OCI-LY1 (cell line): Measurements from ENCODE around the gene MACF1.

Experiments
- H2AFZ ChIP-seq: fragments of 200-600 bp; sonication (generic), shearing (Covaris generic); 2 replicates; pipeline ENCODE4 v1.6.0; 2014; ENCODE audit warnings: antibody characterized with exemption, mild to moderate bottlenecking, low read length
- H3F3A ChIP-seq: fragments of 200-600 bp; sonication (generic), shearing (Covaris generic); 2 replicates; pipeline ENCODE4 v1.6.0; 2014; ENCODE audit warnings: mild to moderate bottlenecking, antibody characterized with exemption, low read length, moderate library complexity; ENCODE audit not compliant: insufficient read depth
- H3K27ac ChIP-seq: fragments of 200-600 bp; sonication (generic); 2 replicates; pipeline ENCODE4 v1.5.1; 2014; ENCODE audit warnings: low read length, mixed run types, mild to moderate bottlenecking, low read depth; ENCODE audit not compliant: poor library complexity, severe bottlenecking
- H3K27me3 ChIP-seq: fragments of 200-600 bp; sonication (generic); 2 replicates; pipeline ENCODE4 v1.6.0; 2014; ENCODE audit warnings: antibody characterized with exemption, mild to moderate bottlenecking, low read length, moderate library complexity; ENCODE audit not compliant: insufficient read depth
- H3K36me3 ChIP-seq: fragments of 200-600 bp; sonication (generic); 2 replicates; pipeline ENCODE4 v1.6.1; 2014; ENCODE audit warnings: mild to moderate bottlenecking, antibody characterized with exemption, low read length, moderate library complexity, mixed read lengths; ENCODE audit not compliant: insufficient read depth
- H3K4me1 ChIP-seq: fragments of 200-600 bp; sonication (generic); 2 replicates; pipeline ENCODE4 v1.5.1; 2014; ENCODE audit warnings: mild to moderate bottlenecking, low read length, moderate library complexity; ENCODE audit not compliant: insufficient read depth, severe bottlenecking
- H3K4me2 ChIP-seq: fragments of 200-600 bp; sonication (generic), shearing (Covaris generic); 2 replicates; pipeline ENCODE4 v1.6.1; 2014; ENCODE audit warnings: low read length
- H3K4me3 ChIP-seq: fragments of 200-600 bp; sonication (generic); 2 replicates; pipeline ENCODE4 v1.5.1; 2014; ENCODE audit warnings: low read length, low read depth, mild to moderate bottlenecking, mixed read lengths; ENCODE audit not compliant: poor library complexity, severe bottlenecking
- H3K79me2 ChIP-seq: fragments of 200-600 bp; shearing (Covaris generic); 2 replicates; pipeline ENCODE4 v1.6.1; 2016; ENCODE audit warnings: mixed run types, low read length, mixed read lengths; ENCODE audit not compliant: insufficient read depth
- H3K9ac ChIP-seq: fragments of 200-600 bp; sonication (generic), shearing (Covaris generic); 2 replicates; pipeline ENCODE4 v1.6.1; 2014; ENCODE audit warnings: mild to moderate bottlenecking, low read length, mixed read lengths
- H3K9me2 ChIP-seq: fragments of 200-600 bp; sonication (generic), shearing (Covaris generic); 2 replicates; pipeline ENCODE4 v1.6.1; 2014; ENCODE audit warnings: low read depth, mild to moderate bottlenecking, low read length, mixed read lengths
- H3K9me3 ChIP-seq: fragments of 200-600 bp; shearing (Covaris generic); 2 replicates; pipeline ENCODE4 v1.6.1; 2014; ENCODE audit warnings: low read length, mixed read lengths
- H4K20me1 ChIP-seq: fragments of 200-600 bp; sonication (generic), shearing (Covaris generic); 2 replicates; pipeline ENCODE4 v1.6.0; 2016; ENCODE audit warnings: mild to moderate bottlenecking, low read length; ENCODE audit not compliant: insufficient read depth
- CTCF ChIP-seq: fragments of 200-600 bp; sonication (generic), shearing (Covaris generic); IDR thresholded peaks from 2 replicates; pipeline ENCODE4 v1.5.1; 2017; ENCODE audit warnings: mild to moderate bottlenecking, antibody characterized with exemption, low read length, moderate library complexity, mixed read lengths
- EZH2 ChIP-seq: fragments of 200-600 bp; sonication (generic), shearing (Covaris generic); IDR thresholded peaks from 2 replicates; pipeline ENCODE4 v1.8.0; 2017; ENCODE audit warnings: borderline replicate concordance, mixed run types, mild to moderate bottlenecking, antibody characterized with exemption, low read length, moderate library complexity, mixed read lengths

Gene MACF1

GRCh38 chr1:39317910-39318633 is 113.6 kb downstream of the MACF1 start:
- Histone ChIP-seq H3K36me3 (peaks cover 93% of the 10 kb centered on the region), H3K9me2 (no peaks in the 10 kb centered on the region), H4K20me1 (no peaks in the 10 kb centered on the region), H3K4me2 (no peak overlapping the region), H3K4me3 (no peak overlapping the region), H3K4me1 (no peaks in the 10 kb centered on the region), H3F3A (no peaks in the 10 kb centered on the region), H3K27ac (no peak overlapping the region), H3K9me3 (no peaks in the 10 kb centered on the region), H3K79me2 (no peaks in the 10 kb centered on the region), H2AFZ (no peak overlapping the region), H3K27me3 (no peaks in the 10 kb centered on the region), H3K9ac (no peak overlapping the region)
- TF ChIP-seq CTCF, result no peak
- no peak for TF ChIP-seq EZH2

GRCh38 chr1:39321979-39322378 is 117.5 kb downstream of the MACF1 start:
- Histone ChIP-seq H3K36me3 (peaks cover 93% of the 10 kb centered on the region), H3K4me3 (no peak overlapping the region), H3K4me1 (no peaks in the 10 kb centered on the region), H3K9me3 (no peaks in the 10 kb centered on the region), H3K27ac (no peak overlapping the region), H3F3A (no peaks in the 10 kb centered on the region), H3K9ac (no peak overlapping the region), H3K4me2 (no peak overlapping the region), H3K9me2 (no peaks in the 10 kb centered on the region), H3K79me2 (no peaks in the 10 kb centered on the region), H2AFZ (no peak overlapping the region), H3K27me3 (no peaks in the 10 kb centered on the region), H4K20me1 (no peaks in the 10 kb centered on the region)
- TF ChIP-seq EZH2, result no peak
- no peak for TF ChIP-seq CTCF

- no peaks in the 10 kb centered on the region for H3K79me2 ChIP-seq
- H3K9ac ChIP-seq, result no peak overlapping the region
- H3F3A ChIP-seq, result no peaks in the 10 kb centered on the region
- H3K27me3 ChIP-seq, result no peaks in the 10 kb centered on the region
- H4K20me1 ChIP-seq, result no peaks in the 10 kb centered on the region
- no peak overlapping the region for H3K4me2 ChIP-seq
- no peak overlapping the region for H2AFZ ChIP-seq
- TF ChIP-seq EZH2 (no peak), CTCF (no peak)
- H3K36me3 ChIP-seq, result peaks cover 93% of the 10 kb centered on the region
- no peaks in the 10 kb centered on the region for H3K4me1 ChIP-seq
- H3K9me3 ChIP-seq, result no peaks in the 10 kb centered on the region
- H3K27ac ChIP-seq, result no peak overlapping the region
- H3K4me3 ChIP-seq, result no peak overlapping the region
- no peaks in the 10 kb centered on the region for H3K9me2 ChIP-seq
Measured at GRCh38 chr1:39322431-39322830, 117.9 kb downstream of the MACF1 start.
